Measurements from ENCODE around the gene C14orf93. TPM values are rescaled to one million over a fixed set of nuclear protein-coding genes. Genes with fewer than 3 reads are reported as not detected.

C14orf93 gene
- total RNA-seq, 1 donor from 2014 or later: 15.4 TPM

DNA sequence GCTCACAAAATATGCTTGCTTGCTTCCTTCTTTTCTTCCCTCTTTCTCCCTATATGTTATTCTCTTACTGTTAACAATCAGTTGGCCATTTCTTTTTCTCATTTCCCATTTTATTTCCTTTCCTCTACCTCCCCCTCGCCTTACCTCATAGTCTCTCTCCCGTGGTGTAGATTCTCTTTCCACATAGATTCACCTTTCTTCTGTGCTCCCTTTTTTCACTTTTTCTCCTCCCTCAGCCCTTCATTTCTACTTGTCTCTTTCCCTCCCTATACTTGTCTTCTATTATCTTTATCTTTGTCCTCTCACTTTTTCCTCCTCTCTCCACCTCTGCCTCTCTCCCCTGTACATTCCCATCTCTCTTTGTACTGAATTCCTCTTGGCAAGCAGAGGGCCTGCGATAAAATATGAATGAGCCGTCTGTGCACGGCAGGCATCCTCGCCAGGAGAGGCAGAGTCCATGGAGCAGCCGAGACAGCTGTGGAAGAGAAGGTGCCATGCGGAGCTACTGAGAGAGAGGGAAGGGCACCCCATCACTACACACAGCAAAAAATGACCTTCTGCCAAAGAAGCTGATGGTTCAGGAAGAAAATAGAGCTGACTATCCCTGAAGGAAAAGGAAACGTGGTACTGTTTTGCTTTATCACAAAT, 12.1 kb downstream of the C14orf93 start:
- Mint-ChIP-seq H3K27ac (no peak overlapping the region), H3K4me1 (ENCODE audit: low read depth) (peaks cover 9% of the 10 kb centered on the region)

DNA sequence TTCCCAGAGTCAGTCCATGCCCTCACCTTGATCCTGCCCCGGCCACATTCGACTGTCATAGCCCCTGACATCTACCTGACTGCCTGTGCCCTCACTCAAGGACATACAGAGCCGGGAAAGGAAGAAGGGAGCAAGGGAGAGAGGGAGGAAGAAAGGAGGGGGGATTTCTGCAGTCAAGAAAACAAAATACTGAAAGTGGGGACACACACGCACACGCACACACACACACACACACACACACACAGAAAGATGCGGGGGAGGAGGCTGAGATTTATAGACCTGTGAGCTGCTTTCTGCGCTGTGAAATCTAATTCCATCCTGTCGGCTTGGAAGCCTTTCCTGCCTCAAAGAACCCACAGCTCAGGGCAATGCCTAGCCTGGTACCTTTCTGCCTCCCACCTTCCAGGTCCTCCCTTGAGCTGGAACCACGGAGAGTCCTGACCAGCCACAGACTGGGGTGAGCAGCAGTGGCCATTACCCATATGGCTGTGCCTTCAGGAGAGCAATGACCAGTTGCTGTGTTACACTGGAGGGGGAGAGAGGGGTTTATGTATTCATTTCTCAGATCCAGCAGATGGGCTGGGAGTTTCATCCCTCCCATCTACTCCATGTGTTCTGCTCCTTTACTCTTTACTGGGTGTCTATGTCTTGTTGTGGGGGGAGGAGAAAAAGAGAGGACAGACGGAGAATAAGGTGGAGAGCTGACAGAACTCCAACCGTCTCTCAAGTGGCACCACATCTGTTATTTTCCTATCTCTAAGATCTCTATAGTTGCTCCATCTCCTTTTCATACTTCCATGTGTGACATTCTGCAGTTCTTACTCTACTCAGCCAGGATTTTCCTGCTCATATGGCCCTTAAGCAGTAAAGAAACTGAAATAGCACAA, 12.9 kb downstream of the C14orf93 start:
- Mint-ChIP-seq H3K4me3 (ENCODE audit: low read depth) (no peak overlapping the region), H3K27ac (no peak overlapping the region), H3K36me3 (ENCODE audit: insufficient read depth) (no peaks in the 10 kb centered on the region), H3K4me1 (ENCODE audit: low read depth) (peaks cover 9% of the 10 kb centered on the region), H3K27me3 (no peaks in the 10 kb centered on the region), H3K9me3 (ENCODE audit: low read depth) (no peaks in the 10 kb centered on the region)
- TF ChIP-seq, protein P1, sequence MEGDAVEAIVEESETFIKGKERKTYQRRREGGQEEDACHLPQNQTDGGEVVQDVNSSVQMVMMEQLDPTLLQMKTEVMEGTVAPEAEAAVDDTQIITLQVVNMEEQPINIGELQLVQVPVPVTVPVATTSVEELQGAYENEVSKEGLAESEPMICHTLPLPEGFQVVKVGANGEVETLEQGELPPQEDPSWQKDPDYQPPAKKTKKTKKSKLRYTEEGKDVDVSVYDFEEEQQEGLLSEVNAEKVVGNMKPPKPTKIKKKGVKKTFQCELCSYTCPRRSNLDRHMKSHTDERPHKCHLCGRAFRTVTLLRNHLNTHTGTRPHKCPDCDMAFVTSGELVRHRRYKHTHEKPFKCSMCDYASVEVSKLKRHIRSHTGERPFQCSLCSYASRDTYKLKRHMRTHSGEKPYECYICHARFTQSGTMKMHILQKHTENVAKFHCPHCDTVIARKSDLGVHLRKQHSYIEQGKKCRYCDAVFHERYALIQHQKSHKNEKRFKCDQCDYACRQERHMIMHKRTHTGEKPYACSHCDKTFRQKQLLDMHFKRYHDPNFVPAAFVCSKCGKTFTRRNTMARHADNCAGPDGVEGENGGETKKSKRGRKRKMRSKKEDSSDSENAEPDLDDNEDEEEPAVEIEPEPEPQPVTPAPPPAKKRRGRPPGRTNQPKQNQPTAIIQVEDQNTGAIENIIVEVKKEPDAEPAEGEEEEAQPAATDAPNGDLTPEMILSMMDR (IDR thresholded peaks at IDR 0.05; ENCODE audit: unreplicated experiment): no peak
- no peak for DNase-seq (ENCODE audit: low spot score, unreplicated experiment)

More for the DNA sequence above, 12.1 kb downstream of the C14orf93 start:
- Mint-ChIP-seq H3K4me3 (ENCODE audit: low read depth) (no peak overlapping the region), H3K27me3 (no peaks in the 10 kb centered on the region), H3K36me3 (ENCODE audit: insufficient read depth) (no peaks in the 10 kb centered on the region), H3K9me3 (ENCODE audit: low read depth) (no peaks in the 10 kb centered on the region)
- TF ChIP-seq, protein P1 (IDR thresholded peaks at IDR 0.05; ENCODE audit: unreplicated experiment): no peak
- no peak for DNase-seq (ENCODE audit: low spot score, unreplicated experiment)

DNA sequence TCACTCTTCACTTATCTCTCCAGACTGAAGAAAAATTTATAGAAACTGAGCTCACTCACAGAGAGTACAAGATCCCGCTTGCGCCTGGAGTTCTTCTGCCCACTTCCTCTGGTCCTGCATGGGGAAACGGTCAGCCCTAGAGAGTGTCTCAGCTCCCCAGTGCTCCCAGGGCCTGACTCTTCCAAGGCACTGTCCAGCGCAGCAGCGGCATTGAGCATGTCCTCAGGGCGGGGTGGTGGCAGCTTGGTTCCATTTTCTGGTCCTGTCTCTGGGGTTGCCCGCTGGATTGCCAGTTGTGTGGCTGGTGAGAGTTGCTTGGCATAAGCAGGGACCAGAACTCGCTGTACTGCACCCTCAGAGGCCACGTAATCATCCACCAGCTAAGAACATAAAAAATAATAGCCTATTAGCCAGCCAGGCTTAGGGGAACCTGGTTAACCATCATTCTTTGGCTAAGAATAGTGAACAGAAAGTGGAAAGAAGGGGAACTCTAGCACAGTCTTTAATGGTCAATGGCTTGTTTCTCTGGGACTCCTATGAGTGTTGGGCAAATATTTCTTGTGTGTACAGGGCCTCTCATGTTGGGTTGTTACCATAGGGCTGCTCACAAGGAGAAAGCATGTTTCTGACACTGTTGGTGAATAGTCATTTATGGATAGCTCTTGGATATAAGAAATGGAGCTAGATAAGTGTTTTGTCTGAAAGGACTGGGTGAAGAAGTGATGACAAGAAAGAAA, 13.9 kb downstream of the C14orf93 start:
- TF ChIP-seq, protein P1 (IDR thresholded peaks at IDR 0.05; ENCODE audit: unreplicated experiment): no peak
- DNase-seq (ENCODE audit: low spot score, unreplicated experiment): no peak
- Mint-ChIP-seq H3K4me3 (ENCODE audit: low read depth) (no peak overlapping the region), H3K27ac (peak overlapping the region; percentile 27), H3K9me3 (ENCODE audit: low read depth) (no peaks in the 10 kb centered on the region), H3K36me3 (ENCODE audit: insufficient read depth) (no peaks in the 10 kb centered on the region), H3K4me1 (ENCODE audit: low read depth) (peaks cover 9% of the 10 kb centered on the region), H3K27me3 (no peaks in the 10 kb centered on the region)

DNA sequence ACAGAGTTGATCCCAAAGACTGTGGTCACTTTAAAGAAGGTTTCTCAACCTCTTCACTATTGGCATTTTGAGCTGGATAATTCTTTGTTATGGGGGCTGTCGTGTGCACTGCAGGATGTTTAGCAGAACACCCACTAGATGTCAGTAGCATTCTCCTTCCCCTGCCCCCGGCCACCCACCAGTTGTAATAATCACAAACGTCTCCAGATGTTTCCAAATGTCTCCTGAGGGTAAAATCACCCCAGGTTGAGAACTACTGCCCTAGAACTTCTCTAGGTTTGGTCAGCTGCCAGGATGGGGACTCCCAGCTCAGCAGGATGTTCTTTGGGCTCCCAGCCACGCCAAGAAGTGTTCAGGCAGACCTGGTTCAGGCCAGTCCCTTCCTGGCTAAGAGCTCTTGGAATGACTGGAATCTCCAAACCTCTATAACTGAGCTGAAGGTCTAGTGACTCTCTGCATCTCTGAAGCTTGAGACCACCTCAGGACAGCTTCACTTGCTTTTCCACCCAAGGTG, 15.1 kb downstream of the C14orf93 start:
- DNase-seq (ENCODE audit: low spot score, unreplicated experiment): no peak
- Mint-ChIP-seq H3K4me3 (ENCODE audit: low read depth) (peak overlapping the region; percentile 7), H3K36me3 (ENCODE audit: insufficient read depth) (no peaks in the 10 kb centered on the region), H3K27me3 (no peaks in the 10 kb centered on the region), H3K9me3 (ENCODE audit: low read depth) (no peaks in the 10 kb centered on the region), H3K27ac (peak overlapping the region; percentile 92), H3K4me1 (ENCODE audit: low read depth) (peaks cover 9% of the 10 kb centered on the region)
- TF ChIP-seq, protein P1 (IDR thresholded peaks at IDR 0.05; ENCODE audit: unreplicated experiment): peak; percentile 66

DNA sequence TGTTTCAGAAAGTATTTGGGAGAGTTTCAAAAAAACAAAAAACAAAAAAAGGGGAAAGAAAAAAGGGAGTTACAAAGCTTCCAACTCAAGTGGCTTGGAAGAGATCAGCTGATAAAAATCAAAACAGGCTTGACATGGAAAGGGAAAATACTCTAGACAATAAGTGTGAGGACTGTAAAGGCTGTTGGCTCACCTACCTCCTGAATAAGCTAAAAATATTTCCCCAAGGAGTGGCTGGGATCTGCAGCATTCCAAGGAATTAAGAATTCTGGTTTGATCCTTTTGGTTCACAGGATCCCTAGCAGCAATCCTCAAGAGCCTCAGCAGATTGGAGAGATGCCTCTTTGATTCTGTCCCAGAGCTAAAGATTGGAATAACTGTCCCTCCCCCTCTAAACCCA, 16.4 kb downstream of the C14orf93 start:
- no peak for DNase-seq (ENCODE audit: low spot score, unreplicated experiment)
- Mint-ChIP-seq H3K4me1 (ENCODE audit: low read depth) (peaks cover 3% of the 10 kb centered on the region), H3K27ac (no peak overlapping the region), H3K27me3 (no peaks in the 10 kb centered on the region), H3K36me3 (ENCODE audit: insufficient read depth) (no peaks in the 10 kb centered on the region), H3K4me3 (ENCODE audit: low read depth) (no peak overlapping the region), H3K9me3 (ENCODE audit: low read depth) (no peaks in the 10 kb centered on the region)
- TF ChIP-seq, protein P1 (IDR thresholded peaks at IDR 0.05; ENCODE audit: unreplicated experiment): no peak
